H1 (cell line): ENCODE data around the gene FASTK.

Source experiments
- CREB1 ChIP-seq: IDR thresholded peaks from 2 replicates; pipeline ENCODE4 v1.6.1; 2012; ENCODE audit warnings: inconsistent platforms
- EGR1 ChIP-seq: IDR thresholded peaks from 2 replicates; pipeline ENCODE4 v1.6.1; 2011; ENCODE audit warnings: low read depth, low read length, borderline replicate concordance
- NANOG ChIP-seq: IDR thresholded peaks from 2 replicates; pipeline ENCODE4 v1.6.1; 2011; ENCODE audit warnings: low read length, low read depth, mild to moderate bottlenecking, inconsistent platforms; ENCODE audit not compliant: insufficient read depth, poor library complexity, severe bottlenecking
- POLR2A ChIP-seq, 2 experiments: IDR thresholded peaks; 1 replicate in 1 of 2; 2 replicates in 1 of 2; pipeline ENCODE4 v1.6.1; 2011; ENCODE audit warnings: low read depth in 2 of 2, low read length in 2 of 2, mild to moderate bottlenecking in 2 of 2; ENCODE audit errors: control extremely low read depth in 1 of 2
- TF ChIP-seq, protein P1 (sequence below), 3 experiments: IDR thresholded peaks; 1 replicate in 2 of 3; 2 replicates in 1 of 3; pipeline versions ENCODE4 v1.5.1 to v1.6.1; 2011; ENCODE audit warnings: low read length in 3 of 3, mild to moderate bottlenecking in 3 of 3, inconsistent platforms in 2 of 3, low read depth in 1 of 3, moderate library complexity in 1 of 3; ENCODE audit not compliant: insufficient read depth in 1 of 3; ENCODE audit errors: control extremely low read depth in 1 of 3

- no peak for TF ChIP-seq NANOG
- no peak for TF ChIP-seq EGR1
- TF ChIP-seq, protein P1, sequence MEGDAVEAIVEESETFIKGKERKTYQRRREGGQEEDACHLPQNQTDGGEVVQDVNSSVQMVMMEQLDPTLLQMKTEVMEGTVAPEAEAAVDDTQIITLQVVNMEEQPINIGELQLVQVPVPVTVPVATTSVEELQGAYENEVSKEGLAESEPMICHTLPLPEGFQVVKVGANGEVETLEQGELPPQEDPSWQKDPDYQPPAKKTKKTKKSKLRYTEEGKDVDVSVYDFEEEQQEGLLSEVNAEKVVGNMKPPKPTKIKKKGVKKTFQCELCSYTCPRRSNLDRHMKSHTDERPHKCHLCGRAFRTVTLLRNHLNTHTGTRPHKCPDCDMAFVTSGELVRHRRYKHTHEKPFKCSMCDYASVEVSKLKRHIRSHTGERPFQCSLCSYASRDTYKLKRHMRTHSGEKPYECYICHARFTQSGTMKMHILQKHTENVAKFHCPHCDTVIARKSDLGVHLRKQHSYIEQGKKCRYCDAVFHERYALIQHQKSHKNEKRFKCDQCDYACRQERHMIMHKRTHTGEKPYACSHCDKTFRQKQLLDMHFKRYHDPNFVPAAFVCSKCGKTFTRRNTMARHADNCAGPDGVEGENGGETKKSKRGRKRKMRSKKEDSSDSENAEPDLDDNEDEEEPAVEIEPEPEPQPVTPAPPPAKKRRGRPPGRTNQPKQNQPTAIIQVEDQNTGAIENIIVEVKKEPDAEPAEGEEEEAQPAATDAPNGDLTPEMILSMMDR (IDR thresholded peaks at IDR 0.05; ENCODE audit: control extremely low read depth in 1 of 3, insufficient read depth in 1 of 3, low read depth in 1 of 3, low read length in 3 of 3) = no peak
- TF ChIP-seq POLR2A (IDR thresholded peaks at IDR 0.05; ENCODE audit: control extremely low read depth in 1 of 2, low read depth in 2 of 2, low read length in 2 of 2) = no peak
- TF ChIP-seq CREB1 = no peak
Observed at GRCh38 chr7:151057506-151057988, 23.1 kb downstream of the FASTK start, which contains the start of gene CDK5.
